ENCODE results near the gene NAP1L4. TPM values are rescaled to one million over a fixed set of nuclear protein-coding genes. Genes with fewer than 3 reads are reported as not detected.

NAP1L4 gene
- total RNA-seq, 1 donor from 2014 or later, result 117 TPM

GRCh38 chr11:2926611-2927051 lies 65.5 kb downstream of the NAP1L4 start:
- DNase-seq (ENCODE audit: low read depth), result no peak

GRCh38 chr11:2924821-2925675 lies 67.1 kb downstream of the NAP1L4 start:
- no peak for DNase-seq (ENCODE audit: low read depth)

GRCh38 chr11:2924381-2924780 lies 67.7 kb downstream of the NAP1L4 start:
- DNase-seq (ENCODE audit: low read depth), result no peak

GRCh38 chr11:2923446-2924375 lies 68.4 kb downstream of the NAP1L4 start:
- DNase-seq (ENCODE audit: low read depth), result no peak

DNA sequence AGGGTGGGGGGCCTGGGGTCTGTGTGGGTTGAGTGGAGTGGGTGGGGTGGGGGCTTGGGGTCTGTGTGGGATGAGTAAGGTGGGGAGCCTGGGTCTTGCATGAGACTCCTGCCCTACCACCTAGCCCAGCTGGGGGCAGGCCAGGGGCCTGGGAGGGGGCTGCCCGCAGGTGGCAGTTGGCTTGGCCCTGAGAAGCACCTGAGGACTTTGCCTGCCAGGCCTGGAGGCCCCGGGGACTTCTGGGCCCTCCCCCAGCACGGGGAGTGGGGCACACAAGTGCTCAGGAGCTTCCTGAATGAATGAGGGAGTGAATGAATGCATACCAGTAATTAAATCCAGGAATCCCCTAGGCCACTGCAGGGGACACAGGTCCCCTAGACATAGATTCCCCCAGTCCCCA lies 69.5 kb downstream of the NAP1L4 start:
- no peak for DNase-seq (ENCODE audit: low read depth)

DNA sequence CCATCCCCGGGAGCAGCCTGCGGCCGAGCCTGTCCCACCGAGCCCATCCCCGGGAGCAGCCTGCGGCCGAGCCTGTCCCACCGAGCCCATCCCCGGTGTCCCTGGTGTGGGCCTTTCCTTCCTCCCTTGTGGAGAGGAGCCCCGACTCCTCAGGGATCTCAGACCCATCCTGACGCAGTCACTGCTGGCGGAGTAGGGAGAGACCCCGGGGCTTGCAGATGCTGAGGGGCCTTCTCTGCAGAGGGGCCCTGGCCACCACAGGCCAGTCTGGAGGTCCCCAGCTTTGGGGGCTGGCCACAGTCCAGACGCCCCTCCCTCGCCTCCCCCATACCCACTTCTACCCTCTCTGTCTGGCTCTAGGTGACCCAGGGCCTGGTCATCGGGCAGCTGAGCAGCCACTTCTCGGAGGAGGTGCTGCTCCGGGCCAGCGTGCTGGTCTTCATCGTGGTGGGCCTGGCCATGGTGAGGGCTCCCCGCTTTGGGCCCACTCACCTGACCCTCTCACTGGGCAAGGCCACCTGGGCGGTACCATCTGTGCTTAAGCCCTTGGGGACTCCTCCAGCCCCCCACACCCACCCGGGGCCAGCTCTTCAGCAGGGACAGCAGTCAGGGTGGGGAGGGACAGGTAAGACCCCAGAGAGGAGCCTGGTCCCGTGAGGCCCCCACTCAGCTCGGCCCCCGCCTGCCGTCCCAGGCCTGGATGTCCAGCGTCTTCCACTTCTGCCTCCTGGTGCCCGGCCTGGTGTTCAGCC lies 70.2 kb downstream of the NAP1L4 start:
- DNase-seq (ENCODE audit: low read depth), result no peak

GRCh38 chr11:2921261-2921660 lies 70.9 kb downstream of the NAP1L4 start:
- no peak for DNase-seq (ENCODE audit: low read depth)

GRCh38 chr11:2920343-2920742 lies 71.8 kb downstream of the NAP1L4 start:
- no peak for DNase-seq (ENCODE audit: low read depth)

- DNase-seq (ENCODE audit: low read depth), result no peak
Observed at GRCh38 chr11:2919837-2920236, 72.3 kb downstream of the NAP1L4 start.

- DNase-seq (ENCODE audit: low read depth), result no peak
Observed at GRCh38 chr11:2919188-2919587, 72.9 kb downstream of the NAP1L4 start.

GRCh38 chr11:2917842-2918490 lies 74.2 kb downstream of the NAP1L4 start:
- no peak for DNase-seq (ENCODE audit: low read depth)

DNA sequence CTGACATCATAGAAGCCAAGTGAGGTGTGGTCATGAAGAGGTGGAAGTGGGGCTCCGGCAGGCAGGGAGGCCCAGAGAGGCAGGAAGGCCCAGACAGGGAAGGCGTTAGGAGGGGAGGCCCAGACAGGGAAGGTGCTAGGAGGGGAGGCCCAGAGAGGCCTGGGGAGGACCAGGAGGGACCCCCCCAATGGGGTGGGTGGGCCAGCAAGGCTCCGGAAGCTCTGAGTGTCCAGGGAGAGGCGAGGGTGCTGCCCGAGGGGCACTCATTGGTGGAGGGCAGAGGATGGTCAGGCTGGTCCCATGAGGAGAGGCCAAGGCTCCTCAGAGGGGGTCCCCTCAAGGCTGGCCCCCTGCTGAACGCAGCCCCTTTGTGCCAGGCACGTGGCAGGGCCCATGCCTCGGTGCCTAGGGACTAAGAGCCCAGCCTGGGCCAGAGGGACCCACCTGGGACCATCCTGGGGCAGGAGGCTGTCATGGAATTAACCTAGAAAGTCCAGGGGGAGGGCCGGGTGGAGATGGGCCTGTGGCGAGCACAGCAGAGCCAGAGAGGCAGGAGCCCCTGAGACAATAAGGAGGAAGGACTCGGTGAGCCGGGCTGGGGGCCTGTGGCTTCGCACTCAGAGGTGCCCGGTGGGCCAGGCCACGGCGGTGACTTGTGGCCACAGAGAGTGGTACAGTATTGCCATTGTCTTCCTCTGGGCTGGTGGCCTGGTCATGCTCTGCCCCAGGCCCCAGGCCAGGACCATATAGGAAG lies 75.1 kb downstream of the NAP1L4 start:
- DNase-seq (ENCODE audit: low read depth), result no peak

- no peak for DNase-seq (ENCODE audit: low read depth)
Observed at GRCh38 chr11:2916114-2916891, 75.8 kb downstream of the NAP1L4 start.

DNA sequence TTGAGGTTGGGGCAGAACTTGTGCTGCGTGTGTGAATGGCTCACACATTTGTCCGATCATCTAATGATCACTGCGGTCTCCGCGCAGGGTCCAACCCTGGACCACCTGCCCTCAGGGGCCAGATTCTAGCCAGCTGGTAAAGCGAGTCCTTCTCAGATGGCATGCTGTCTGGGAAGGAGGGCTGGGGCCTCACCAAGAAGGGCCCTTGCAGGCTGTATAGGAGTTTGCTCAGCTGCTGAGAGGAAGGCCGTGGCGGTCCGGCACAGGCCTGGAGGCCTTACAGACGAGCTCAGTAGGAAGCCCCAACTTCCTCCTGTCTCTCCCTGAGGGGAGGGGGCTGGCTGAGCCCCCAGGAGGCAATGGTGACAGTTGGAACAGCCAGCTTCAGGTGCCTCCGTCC lies 76.7 kb downstream of the NAP1L4 start:
- DNase-seq (ENCODE audit: low read depth), result no peak

GRCh38 chr11:2914455-2915195 lies 77.5 kb downstream of the NAP1L4 start:
- peak; percentile 70 for DNase-seq (ENCODE audit: low read depth)

DNA sequence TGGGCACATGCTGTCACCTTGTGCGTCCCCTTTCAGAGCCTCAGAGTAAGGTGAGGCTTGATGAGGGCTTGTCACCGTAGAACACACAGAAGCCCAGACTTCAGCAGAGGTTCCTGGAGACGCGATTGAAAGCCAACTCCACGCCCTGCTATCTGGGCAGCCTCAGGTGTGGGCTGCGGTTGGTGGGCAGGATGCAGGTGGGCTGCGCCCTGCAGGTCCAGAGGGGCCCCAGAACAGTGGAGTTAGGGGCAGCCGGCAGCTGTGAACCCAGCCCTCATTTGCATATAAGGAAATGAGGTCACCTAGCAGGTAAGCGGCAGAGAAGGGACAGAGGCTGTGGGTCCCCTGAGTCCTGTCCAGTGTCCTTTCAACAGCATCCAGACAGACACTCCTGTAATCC lies 78.4 kb downstream of the NAP1L4 start:
- DNase-seq (ENCODE audit: low read depth), result no peak

DNA sequence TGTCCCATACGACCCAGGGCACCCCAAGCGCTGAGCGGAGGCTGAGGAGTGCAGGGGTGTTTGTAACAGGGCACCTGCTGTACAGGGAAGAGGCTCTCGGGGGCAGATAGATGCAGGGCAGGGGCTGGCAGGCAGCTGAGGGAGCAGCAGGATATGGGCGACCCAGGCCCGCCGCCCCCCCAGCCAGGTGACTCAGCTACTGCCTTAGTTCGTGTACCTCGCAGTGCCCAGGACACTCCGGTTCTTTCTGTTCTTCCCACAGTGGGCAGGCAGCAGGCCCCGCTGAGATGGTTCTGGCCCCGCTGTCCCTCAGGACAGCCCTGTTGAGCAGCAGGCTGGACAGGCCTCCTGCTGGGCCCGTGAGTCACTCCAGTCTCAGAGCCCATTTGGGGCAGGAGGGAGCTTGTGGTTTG lies 79.1 kb downstream of the NAP1L4 start:
- DNase-seq (ENCODE audit: low read depth), result peak; percentile 53

DNA sequence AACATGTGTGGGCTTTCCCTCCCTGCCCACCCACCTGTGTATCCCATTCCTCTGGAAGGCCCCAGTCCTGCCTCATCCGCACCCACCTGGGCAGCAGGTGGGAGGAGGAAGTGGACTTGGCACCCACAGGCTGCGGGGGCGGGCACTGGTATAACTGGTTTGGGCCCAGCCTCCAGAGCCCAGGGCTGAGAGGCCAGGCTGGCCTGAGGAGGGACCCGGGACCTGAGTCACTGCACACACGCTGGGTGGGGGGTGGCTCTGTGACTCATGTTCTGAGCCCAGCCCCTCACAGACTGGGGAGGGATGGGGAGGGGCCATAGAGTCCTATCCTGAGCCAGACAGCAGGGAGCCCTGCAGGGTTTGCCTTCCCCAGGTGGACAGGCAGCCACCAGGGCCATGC lies 79.6 kb downstream of the NAP1L4 start:
- DNase-seq (ENCODE audit: low read depth), result peak; percentile 73

All from myocyte (in vitro differentiated cells).